ENCODE results near the gene YBX1.

DNA sequence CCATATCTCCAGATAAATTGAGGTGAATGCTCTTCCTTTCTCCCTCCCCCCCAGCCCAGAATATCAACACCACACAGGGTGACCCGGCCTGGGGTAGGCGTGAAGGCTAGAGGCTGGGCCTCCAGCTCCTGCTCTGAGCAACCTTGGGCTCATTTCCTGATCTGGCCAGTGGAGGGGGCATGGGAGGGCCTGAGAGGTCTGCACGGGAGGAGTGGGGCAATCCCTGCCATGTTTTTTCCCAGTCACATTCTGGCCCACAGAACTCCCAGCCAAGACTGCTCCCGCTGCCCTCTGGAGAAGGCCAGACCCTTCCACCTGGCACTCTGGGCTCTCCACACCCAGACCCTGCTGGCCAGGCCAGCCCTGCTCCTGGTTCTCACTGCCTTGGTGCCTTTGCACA lies 53.9 kb downstream of the YBX1 start:
- TF ChIP-seq, protein P1, sequence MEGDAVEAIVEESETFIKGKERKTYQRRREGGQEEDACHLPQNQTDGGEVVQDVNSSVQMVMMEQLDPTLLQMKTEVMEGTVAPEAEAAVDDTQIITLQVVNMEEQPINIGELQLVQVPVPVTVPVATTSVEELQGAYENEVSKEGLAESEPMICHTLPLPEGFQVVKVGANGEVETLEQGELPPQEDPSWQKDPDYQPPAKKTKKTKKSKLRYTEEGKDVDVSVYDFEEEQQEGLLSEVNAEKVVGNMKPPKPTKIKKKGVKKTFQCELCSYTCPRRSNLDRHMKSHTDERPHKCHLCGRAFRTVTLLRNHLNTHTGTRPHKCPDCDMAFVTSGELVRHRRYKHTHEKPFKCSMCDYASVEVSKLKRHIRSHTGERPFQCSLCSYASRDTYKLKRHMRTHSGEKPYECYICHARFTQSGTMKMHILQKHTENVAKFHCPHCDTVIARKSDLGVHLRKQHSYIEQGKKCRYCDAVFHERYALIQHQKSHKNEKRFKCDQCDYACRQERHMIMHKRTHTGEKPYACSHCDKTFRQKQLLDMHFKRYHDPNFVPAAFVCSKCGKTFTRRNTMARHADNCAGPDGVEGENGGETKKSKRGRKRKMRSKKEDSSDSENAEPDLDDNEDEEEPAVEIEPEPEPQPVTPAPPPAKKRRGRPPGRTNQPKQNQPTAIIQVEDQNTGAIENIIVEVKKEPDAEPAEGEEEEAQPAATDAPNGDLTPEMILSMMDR (IDR thresholded peaks at IDR 0.05; ENCODE audit: low read length): 0 out of 2 replicates have a peak, but pooled peaks have one; percentile 9
- no peak for TF ChIP-seq EZH2 (IDR thresholded peaks at IDR 0.05; ENCODE audit: borderline replicate concordance, low read length)
